Measurements from ENCODE around the gene MACROD2. TPM values are rescaled to one million over a fixed set of nuclear protein-coding genes. Genes with fewer than 3 reads are reported as not detected.

Gene MACROD2
- total and polyA plus RNA-seq, 4 donors: 0.66 to 10.5 (median 3.3) TPM

DNA sequence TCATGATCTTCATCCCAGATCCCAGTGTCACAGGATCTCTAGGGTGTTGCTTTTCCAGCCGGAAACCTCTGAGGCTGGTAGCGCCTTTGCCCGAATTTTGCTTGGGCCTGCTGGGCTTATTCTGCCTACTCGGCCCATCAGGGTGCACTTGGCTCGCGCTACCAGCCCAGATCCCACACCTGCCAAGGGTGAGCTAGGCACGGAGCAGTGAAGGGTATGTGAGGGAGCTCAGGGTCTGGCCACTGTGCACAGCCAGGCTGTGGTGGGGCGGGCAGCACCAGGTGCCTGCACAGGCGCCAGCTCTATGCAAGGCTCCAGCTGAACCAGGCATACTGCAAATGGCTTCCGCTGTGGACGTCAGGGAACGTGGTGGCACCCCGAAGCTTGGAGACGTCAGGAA lies 1035.5 kb downstream of the MACROD2 start:
- 98% methylated on average over 14 of the region's 14 CpGs for WGBS
- Histone ChIP-seq H3K4me3 (ENCODE audit: low read depth in 1 of 3, low read length in 3 of 3) (no peak overlapping the region), H3K9me3 (ENCODE audit: control insufficient read depth in 4 of 4, low read length in 3 of 4) (no peaks in the 10 kb centered on the region), H3K4me1 (ENCODE audit: control insufficient read depth in 4 of 4, insufficient read depth in 4 of 4, low read length in 3 of 4) (no peaks in the 10 kb centered on the region), H3K27me3 (ENCODE audit: control insufficient read depth in 4 of 4, insufficient read depth in 4 of 4, low read length in 3 of 4) (no peaks in the 10 kb centered on the region), H3K9ac (ENCODE audit: low read depth in 1 of 2, low read length in 2 of 2) (no peak overlapping the region), H3K36me3 (ENCODE audit: control insufficient read depth in 4 of 4, insufficient read depth in 3 of 4, low read depth in 1 of 4, low read length in 3 of 4) (no peaks in the 10 kb centered on the region), H3K27ac (ENCODE audit: low read depth in 1 of 2, low read length in 2 of 2) (no peak overlapping the region)
- DNase-seq (ENCODE audit: low spot score): no peak
- no peak for TF ChIP-seq NR2F2 (IDR thresholded peaks at IDR 0.05)
- TF ChIP-seq, protein P1, sequence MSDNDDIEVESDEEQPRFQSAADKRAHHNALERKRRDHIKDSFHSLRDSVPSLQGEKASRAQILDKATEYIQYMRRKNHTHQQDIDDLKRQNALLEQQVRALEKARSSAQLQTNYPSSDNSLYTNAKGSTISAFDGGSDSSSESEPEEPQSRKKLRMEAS (IDR thresholded peaks at IDR 0.05): no peak
- no peak for TF ChIP-seq RXRA (IDR thresholded peaks at IDR 0.05)
- no peak for TF ChIP-seq RAD21 (IDR thresholded peaks at IDR 0.05)
- no peak for TF ChIP-seq FOXA2 (IDR thresholded peaks at IDR 0.05)
- no peak for TF ChIP-seq TAF1 (conservative IDR thresholded peaks at IDR 0.05)
- TF ChIP-seq HNF4G (IDR thresholded peaks at IDR 0.05): no peak
- TF ChIP-seq, protein P2, sequence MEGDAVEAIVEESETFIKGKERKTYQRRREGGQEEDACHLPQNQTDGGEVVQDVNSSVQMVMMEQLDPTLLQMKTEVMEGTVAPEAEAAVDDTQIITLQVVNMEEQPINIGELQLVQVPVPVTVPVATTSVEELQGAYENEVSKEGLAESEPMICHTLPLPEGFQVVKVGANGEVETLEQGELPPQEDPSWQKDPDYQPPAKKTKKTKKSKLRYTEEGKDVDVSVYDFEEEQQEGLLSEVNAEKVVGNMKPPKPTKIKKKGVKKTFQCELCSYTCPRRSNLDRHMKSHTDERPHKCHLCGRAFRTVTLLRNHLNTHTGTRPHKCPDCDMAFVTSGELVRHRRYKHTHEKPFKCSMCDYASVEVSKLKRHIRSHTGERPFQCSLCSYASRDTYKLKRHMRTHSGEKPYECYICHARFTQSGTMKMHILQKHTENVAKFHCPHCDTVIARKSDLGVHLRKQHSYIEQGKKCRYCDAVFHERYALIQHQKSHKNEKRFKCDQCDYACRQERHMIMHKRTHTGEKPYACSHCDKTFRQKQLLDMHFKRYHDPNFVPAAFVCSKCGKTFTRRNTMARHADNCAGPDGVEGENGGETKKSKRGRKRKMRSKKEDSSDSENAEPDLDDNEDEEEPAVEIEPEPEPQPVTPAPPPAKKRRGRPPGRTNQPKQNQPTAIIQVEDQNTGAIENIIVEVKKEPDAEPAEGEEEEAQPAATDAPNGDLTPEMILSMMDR (IDR thresholded peaks at IDR 0.05; ENCODE audit: low read depth, low read length, missing input control): no peak
- no peak for TF ChIP-seq HNF4A (conservative IDR thresholded peaks at IDR 0.05)
- no peak for TF ChIP-seq YY1 (IDR thresholded peaks at IDR 0.05)
- TF ChIP-seq, protein P3, sequence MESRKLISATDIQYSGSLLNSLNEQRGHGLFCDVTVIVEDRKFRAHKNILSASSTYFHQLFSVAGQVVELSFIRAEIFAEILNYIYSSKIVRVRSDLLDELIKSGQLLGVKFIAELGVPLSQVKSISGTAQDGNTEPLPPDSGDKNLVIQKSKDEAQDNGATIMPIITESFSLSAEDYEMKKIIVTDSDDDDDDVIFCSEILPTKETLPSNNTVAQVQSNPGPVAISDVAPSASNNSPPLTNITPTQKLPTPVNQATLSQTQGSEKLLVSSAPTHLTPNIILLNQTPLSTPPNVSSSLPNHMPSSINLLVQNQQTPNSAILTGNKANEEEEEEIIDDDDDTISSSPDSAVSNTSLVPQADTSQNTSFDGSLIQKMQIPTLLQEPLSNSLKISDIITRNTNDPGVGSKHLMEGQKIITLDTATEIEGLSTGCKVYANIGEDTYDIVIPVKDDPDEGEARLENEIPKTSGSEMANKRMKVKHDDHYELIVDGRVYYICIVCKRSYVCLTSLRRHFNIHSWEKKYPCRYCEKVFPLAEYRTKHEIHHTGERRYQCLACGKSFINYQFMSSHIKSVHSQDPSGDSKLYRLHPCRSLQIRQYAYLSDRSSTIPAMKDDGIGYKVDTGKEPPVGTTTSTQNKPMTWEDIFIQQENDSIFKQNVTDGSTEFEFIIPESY (IDR thresholded peaks at IDR 0.05): no peak
- TF ChIP-seq, protein P4, sequence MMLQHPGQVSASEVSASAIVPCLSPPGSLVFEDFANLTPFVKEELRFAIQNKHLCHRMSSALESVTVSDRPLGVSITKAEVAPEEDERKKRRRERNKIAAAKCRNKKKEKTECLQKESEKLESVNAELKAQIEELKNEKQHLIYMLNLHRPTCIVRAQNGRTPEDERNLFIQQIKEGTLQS (IDR thresholded peaks at IDR 0.05): no peak
- no peak for TF ChIP-seq SP1 (IDR thresholded peaks at IDR 0.05)
- TF ChIP-seq EGR1 (IDR thresholded peaks at IDR 0.05; ENCODE audit: low read depth in 2 of 2): no peak

DNA sequence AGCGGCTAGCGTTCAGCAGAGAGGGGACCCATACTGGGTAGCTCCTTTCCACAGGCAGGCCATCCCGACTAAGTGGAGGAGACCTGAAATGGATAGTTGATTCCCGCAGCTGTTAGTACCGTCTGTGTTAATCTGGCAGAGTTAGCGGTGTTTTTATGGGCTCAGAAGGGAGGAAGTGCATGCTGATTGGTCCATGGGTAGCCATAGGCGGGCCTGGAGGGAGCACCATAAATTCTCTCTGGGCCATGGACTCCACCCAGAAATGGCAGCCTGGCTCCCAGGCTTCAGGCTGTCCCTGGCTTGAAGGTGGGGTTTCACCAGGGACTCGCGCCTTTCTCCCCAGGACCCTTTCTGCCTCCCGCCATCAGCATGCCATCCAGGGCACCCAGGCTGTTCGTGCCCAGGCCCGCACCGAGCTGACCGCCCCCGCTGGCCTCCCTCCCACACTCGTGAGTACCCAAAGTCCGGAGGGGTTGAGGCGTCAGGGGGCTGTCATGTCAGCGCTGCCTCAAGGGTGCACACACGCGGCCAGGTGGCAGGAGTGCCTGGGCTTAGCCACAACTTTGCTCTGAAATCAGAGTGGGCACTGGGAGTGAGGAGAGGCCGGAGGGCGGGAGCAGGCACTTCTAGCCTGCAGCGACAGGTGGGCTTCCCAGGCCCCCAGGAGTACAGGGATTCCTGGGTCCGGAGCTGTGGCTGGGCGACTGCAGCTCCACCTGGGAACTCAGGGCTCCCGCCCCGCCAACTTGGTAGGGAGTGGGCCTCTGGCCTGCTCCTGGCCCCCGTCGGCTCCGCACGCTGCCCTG lies 1036.4 kb downstream of the MACROD2 start:
- H3K9me3 ChIP-seq (ENCODE audit: control insufficient read depth in 4 of 4, low read length in 3 of 4): no peaks in the 10 kb centered on the region
- no peak overlapping the region for H3K27ac ChIP-seq (ENCODE audit: low read depth in 1 of 2, low read length in 2 of 2)
- H3K4me1 ChIP-seq (ENCODE audit: control insufficient read depth in 4 of 4, insufficient read depth in 4 of 4, low read length in 3 of 4): no peaks in the 10 kb centered on the region
- no peak for DNase-seq (ENCODE audit: low spot score)
- H3K27me3 ChIP-seq (ENCODE audit: control insufficient read depth in 4 of 4, insufficient read depth in 4 of 4, low read length in 3 of 4): no peaks in the 10 kb centered on the region
- no peak overlapping the region for H3K4me3 ChIP-seq (ENCODE audit: low read depth in 1 of 3, low read length in 3 of 3)
- TF ChIP-seq JUND (IDR thresholded peaks at IDR 0.05) (no peak), FOXA2 (IDR thresholded peaks at IDR 0.05) (no peak), TAF1 (conservative IDR thresholded peaks at IDR 0.05) (no peak), EGR1 (IDR thresholded peaks at IDR 0.05; ENCODE audit: low read depth in 2 of 2) (no peak), HNF4G (IDR thresholded peaks at IDR 0.05) (no peak), HNF4A (conservative IDR thresholded peaks at IDR 0.05) (no peak), SP1 (IDR thresholded peaks at IDR 0.05) (no peak), YY1 (IDR thresholded peaks at IDR 0.05) (no peak), GABPA (IDR thresholded peaks at IDR 0.05 in 1 of 2, conservative IDR thresholded peaks at IDR 0.05 in 1 of 2) (no peak), RAD21 (IDR thresholded peaks at IDR 0.05) (no peak), NR2F2 (IDR thresholded peaks at IDR 0.05) (no peak), RXRA (IDR thresholded peaks at IDR 0.05) (no peak)
- TF ChIP-seq, protein P3 (IDR thresholded peaks at IDR 0.05): no peak
- TF ChIP-seq, protein P4 (IDR thresholded peaks at IDR 0.05): no peak
- TF ChIP-seq, protein P5, sequence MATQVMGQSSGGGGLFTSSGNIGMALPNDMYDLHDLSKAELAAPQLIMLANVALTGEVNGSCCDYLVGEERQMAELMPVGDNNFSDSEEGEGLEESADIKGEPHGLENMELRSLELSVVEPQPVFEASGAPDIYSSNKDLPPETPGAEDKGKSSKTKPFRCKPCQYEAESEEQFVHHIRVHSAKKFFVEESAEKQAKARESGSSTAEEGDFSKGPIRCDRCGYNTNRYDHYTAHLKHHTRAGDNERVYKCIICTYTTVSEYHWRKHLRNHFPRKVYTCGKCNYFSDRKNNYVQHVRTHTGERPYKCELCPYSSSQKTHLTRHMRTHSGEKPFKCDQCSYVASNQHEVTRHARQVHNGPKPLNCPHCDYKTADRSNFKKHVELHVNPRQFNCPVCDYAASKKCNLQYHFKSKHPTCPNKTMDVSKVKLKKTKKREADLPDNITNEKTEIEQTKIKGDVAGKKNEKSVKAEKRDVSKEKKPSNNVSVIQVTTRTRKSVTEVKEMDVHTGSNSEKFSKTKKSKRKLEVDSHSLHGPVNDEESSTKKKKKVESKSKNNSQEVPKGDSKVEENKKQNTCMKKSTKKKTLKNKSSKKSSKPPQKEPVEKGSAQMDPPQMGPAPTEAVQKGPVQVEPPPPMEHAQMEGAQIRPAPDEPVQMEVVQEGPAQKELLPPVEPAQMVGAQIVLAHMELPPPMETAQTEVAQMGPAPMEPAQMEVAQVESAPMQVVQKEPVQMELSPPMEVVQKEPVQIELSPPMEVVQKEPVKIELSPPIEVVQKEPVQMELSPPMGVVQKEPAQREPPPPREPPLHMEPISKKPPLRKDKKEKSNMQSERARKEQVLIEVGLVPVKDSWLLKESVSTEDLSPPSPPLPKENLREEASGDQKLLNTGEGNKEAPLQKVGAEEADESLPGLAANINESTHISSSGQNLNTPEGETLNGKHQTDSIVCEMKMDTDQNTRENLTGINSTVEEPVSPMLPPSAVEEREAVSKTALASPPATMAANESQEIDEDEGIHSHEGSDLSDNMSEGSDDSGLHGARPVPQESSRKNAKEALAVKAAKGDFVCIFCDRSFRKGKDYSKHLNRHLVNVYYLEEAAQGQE (IDR thresholded peaks at IDR 0.05): no peak
- TF ChIP-seq, protein P1 (IDR thresholded peaks at IDR 0.05): no peak
- 94% methylated on average over 32 of the region's 32 CpGs for WGBS
- no peaks in the 10 kb centered on the region for H3K36me3 ChIP-seq (ENCODE audit: control insufficient read depth in 4 of 4, insufficient read depth in 3 of 4, low read depth in 1 of 4, low read length in 3 of 4)
- H3K9ac ChIP-seq (ENCODE audit: low read depth in 1 of 2, low read length in 2 of 2): no peak overlapping the region

Measured in liver (tissue), 9 donors.